Middle frontal gyrus (tissue), 1 donor: ENCODE data around the gene SND1.
"Not testable (repeated sequence)": the region's sequence is repeated elsewhere in the genome, so short reads cannot be mapped to it uniquely, and the experiment has no call there.

Experiments used
- DNase-seq: peaks from one replicate; pipeline ENCODE4 v3.0.0-alpha.2; 2015; ENCODE audit warnings: low spot score; ENCODE audit errors: extremely low spot score

Gene SND1

GRCh38 chr7:127954357-127954748 is 302.4 kb downstream of the SND1 start:
- no peak for DNase-seq

DNA sequence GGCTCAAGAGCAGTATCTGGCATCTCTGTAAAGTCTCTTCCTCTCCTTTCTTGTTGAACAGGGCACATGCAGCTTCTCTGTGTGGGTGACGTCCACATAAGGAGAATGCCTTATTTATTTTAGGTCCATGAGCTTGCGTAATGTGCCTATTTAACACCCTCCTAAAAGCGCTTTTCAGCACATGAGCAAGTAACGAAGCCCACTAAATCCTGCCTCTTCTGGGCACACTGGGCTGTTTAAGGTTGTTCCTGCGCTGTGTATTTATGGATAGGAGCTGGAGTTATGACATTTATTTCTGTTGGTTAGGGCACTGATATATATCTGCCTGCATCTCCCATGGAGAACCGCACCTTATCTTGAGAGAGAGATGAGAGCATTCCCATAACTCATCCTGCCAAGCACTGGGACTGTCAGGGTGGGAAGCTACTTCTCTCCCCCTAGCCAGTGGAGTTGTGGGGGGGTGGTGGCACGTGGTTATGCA is 303.1 kb downstream of the SND1 start:
- peak; percentile 65 for DNase-seq

GRCh38 chr7:127957886-127958285 is 305.9 kb downstream of the SND1 start:
- no peak for DNase-seq

DNA sequence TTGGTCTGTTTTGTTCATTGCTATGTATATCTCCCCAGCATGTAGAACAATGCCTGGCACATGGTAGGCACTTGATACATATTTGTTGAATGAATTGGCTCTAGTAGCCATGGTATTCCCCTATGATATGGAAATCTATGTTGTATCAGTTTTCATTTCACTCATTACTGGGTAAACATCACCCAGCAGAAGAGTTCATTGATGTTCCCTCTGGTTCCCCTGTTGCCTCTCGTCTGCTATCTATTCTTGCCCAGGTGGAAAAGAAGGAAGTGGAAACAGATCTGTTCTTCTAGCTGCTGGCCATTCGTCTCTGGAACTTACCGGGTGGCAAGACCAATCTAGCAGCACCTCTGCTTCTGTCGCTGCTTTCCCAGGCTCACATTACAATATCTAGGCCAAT is 307.8 kb downstream of the SND1 start:
- no peak for DNase-seq

- no peak for DNase-seq
Observed at GRCh38 chr7:127961786-127962453, 309.9 kb downstream of the SND1 start.

GRCh38 chr7:127962589-127963361 is 310.8 kb downstream of the SND1 start:
- no peak for DNase-seq

DNA sequence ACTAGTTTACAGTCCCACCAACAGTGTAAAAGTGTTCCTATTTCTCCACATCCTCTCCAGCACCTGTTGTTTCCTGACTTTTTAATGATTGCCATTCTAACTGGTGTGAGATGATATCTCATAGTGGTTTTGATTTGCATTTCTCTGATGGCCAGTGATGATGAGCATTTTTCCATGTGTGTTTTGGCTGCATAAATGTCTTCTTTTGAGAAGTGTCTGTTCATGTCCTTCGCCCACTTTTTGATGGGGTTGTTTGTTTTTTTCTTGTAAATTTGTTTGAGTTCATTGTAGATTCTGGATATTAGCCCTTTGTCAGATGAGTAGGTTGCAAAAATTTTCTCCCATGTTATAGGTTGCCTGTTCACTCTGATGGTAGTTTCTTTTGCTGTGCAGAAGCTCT is 311.9 kb downstream of the SND1 start:
- DNase-seq, result not testable (repeated sequence)

DNA sequence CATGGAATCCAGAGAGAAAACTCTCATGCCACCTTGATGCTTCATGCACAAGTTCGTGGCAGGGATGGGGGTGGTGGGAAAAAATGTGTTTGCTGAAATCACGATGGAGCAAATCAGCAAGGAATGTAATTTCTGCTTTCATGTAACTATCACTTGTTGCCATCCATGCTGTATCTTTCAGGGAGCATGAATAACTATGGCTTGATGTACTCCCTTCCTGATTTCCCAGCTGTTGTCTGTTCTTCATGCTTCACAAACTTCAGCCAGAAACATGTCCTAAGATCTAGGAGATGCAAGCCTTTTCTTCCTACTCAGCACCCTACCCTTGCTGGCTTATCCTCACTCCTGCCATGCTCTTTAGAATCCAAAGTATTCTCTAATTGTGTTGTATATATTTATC is 315.3 kb downstream of the SND1 start:
- DNase-seq, result no peak

DNA sequence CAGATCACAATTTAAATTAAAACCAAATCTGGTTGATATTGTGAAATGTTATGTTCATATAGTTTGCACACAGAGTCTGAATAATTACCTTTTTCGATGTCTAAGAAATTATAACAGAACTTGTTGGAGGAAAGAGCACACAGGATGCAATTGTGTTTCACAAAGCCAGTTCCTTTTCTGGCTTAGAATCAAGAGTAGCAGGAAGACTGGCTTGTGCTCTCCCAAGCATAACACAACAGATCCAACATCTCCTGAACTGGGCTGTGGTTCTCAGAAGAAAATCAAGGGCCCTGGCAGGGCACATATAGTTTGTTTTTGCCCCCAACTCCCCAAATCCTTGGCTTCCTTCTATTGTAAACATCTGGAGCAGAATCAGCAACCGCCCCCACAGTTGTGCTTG is 316.6 kb downstream of the SND1 start:
- no peak for DNase-seq

GRCh38 chr7:127973832-127974231 is 321.8 kb downstream of the SND1 start:
- no peak for DNase-seq

GRCh38 chr7:127974446-127975035 is 322.5 kb downstream of the SND1 start:
- no peak for DNase-seq

- no peak for DNase-seq
Observed at GRCh38 chr7:127976056-127976737, 324.2 kb downstream of the SND1 start.

DNA sequence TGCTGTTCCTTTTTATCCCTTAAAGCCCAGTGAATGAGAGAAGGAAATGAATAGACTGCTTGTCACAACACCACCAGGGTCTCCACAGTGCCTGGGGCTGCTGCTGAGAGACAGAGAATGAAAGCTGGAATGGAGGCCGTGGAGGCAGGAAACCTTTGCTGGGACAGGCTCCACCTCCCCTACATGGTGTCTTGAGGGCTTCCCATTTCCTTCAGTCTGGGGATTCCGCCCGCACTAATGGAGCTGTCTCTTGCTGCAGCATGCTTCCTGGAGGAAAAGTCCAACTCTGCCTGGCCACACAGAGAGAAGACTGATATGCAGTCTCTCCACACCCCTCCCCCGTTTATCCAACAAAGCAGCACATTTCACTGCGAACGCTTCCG is 324.7 kb downstream of the SND1 start:
- no peak for DNase-seq

DNA sequence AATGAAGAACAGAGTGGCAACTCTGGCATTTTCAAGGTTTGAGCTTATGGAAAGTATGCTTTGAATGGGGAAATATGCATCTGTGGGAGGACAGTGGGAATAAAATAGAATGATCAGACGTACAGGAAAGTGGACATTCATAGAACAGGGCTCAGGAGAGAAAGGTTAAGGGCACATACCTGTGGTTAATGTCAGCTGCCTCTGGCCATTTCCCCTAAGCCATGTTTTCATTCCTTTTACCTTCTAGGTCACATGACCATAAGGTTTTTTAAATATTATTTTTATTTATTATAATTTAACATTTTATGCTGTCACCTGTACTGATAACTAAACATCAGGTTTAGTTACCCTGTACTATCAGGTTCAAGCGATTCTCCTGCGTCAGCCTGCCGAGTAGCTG is 326.4 kb downstream of the SND1 start:
- DNase-seq, result no peak

- no peak for DNase-seq
Observed at GRCh38 chr7:127979113-127979727, 327.2 kb downstream of the SND1 start.

GRCh38 chr7:127979728-127980126 is 327.7 kb downstream of the SND1 start:
- DNase-seq, result no peak

- no peak for DNase-seq
Observed at GRCh38 chr7:127980901-127981300, 328.9 kb downstream of the SND1 start.

DNA sequence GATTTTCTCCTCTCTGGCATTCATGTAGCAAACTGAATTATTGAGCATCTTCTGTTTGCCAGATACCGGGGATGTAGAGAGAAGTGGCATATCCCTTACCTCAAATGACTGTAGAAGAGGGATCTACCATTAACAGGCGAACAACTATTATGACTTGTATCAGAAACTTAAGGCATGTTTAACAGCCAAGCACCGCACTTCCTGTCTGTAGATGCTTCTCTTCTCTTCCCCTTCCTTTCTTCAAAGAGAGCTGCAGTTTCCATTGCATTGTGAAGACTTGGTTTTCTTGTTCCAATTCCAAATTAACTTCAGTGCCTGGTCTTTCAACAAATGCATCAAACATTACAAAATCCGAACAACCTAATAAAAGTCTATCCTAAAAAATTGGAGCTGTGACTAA is 330.0 kb downstream of the SND1 start:
- no peak for DNase-seq

- no peak for DNase-seq
Observed at GRCh38 chr7:127983804-127984332, 331.9 kb downstream of the SND1 start.

GRCh38 chr7:127986581-127987521 is 334.9 kb downstream of the SND1 start:
- DNase-seq, result no peak
